K562 (cell line): ENCODE measurements around the gene IL2. TPM values are rescaled to one million over a fixed set of nuclear protein-coding genes. Genes with fewer than 3 reads are reported as not detected.

Experiments used
- ATF7 ChIP-seq: fragments of 450-650 bp; IDR thresholded peaks from 2 replicates; pipeline ENCODE4 v1.7.1; 2014; ENCODE audit warnings: mild to moderate bottlenecking, moderate library complexity
- L3MBTL2 ChIP-seq: fragments of 450-650 bp; IDR thresholded peaks from 2 replicates; pipeline ENCODE4 v1.6.1; 2016; ENCODE audit warnings: mild to moderate bottlenecking, moderate library complexity
- MEF2A ChIP-seq: IDR thresholded peaks from 2 replicates; pipeline ENCODE4 v1.6.1; 2011; ENCODE audit warnings: low read depth, mild to moderate bottlenecking, low read length, moderate library complexity; ENCODE audit not compliant: control insufficient read depth
- ZKSCAN8 ChIP-seq: fragments of 200-800 bp; sonication (Bioruptor generic); IDR thresholded peaks from 2 replicates; pipeline ENCODE4 v1.6.1; 2016; ENCODE audit warnings: missing genetic modification characterization, missing compliant biosample characterization
- polyA plus RNA-seq, 8 experiments: library from polyadenylated mRNA; depleted of rRNA in 4 of 8; stranded (reverse) in 5 of 8; unstranded in 3 of 8; fragments of >200 nt; fragmentation: Nextera tagmentation in 2 of 8; fragmentation: Illumina TruSeq in 1 of 8; extraction: Ambion mirVana in 2 of 8; extraction: Trizol in 1 of 8; gene quantifications; 2 replicates each; pipeline versions ENCODE4 v1.2.1 to v1.2.3, GENCODE V29; 2011 to 2014; ENCODE audit warnings: inconsistent platforms in 1 of 8, missing spikeins in 1 of 8
- total RNA-seq, 7 experiments: library from RNA; depleted of rRNA in 6 of 7; stranded (reverse); fragments of >200 nt in 6 of 7; fragmentation: Illumina TruSeq in 2 of 7; extraction: Trizol in 2 of 7; gene quantifications; 2 replicates each; pipeline versions ENCODE4 v1.2.1 to v1.2.3, GENCODE V29; 2011 to 2021; ENCODE audit warnings: low replicate concordance in 1 of 7
- TF ChIP-seq, protein P1 (sequence below), 2 experiments: fragments of 450-650 bp; IDR thresholded peaks; 2 replicates each; pipeline ENCODE4 v1.6.1; 2016; ENCODE audit warnings: mild to moderate bottlenecking in 2 of 2, borderline replicate concordance in 1 of 2, low read depth in 1 of 2, moderate library complexity in 1 of 2
- TF ChIP-seq, protein P2 (sequence below), 2 experiments: fragments of 450-650 bp; conservative IDR thresholded peaks; 2 replicates each; pipeline ENCODE4 v1.6.1; 2017; ENCODE audit warnings: mild to moderate bottlenecking in 2 of 2, moderate library complexity in 2 of 2

IL2 gene
- total and polyA plus RNA-seq, 9 of the 15 experiments (the other 6 are each of a cell fraction or from before 2014, with no cell fraction given): 0.11 to 0.89 TPM; not detected in 7

DNA sequence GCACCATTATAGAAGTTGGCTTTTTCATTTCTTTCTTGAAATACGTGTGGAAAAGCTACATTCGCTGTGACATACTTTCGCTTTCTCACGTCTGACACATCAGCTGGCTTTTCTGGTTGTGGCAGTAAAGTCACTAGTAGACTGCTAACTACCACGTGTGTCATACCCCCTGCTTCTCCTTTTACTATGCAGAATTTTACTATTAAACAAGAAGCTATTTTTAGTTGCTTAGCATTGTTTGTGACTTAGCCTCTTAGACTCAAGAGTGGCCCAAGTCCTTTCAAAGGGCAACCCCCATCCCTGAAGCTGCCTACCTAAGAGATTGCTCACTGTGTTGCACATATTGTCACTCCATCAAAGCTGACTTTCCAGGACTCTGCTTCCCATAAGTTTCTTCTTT lies 2.1 kb upstream of the IL2 start (continued):
- TF ChIP-seq, protein P1, sequence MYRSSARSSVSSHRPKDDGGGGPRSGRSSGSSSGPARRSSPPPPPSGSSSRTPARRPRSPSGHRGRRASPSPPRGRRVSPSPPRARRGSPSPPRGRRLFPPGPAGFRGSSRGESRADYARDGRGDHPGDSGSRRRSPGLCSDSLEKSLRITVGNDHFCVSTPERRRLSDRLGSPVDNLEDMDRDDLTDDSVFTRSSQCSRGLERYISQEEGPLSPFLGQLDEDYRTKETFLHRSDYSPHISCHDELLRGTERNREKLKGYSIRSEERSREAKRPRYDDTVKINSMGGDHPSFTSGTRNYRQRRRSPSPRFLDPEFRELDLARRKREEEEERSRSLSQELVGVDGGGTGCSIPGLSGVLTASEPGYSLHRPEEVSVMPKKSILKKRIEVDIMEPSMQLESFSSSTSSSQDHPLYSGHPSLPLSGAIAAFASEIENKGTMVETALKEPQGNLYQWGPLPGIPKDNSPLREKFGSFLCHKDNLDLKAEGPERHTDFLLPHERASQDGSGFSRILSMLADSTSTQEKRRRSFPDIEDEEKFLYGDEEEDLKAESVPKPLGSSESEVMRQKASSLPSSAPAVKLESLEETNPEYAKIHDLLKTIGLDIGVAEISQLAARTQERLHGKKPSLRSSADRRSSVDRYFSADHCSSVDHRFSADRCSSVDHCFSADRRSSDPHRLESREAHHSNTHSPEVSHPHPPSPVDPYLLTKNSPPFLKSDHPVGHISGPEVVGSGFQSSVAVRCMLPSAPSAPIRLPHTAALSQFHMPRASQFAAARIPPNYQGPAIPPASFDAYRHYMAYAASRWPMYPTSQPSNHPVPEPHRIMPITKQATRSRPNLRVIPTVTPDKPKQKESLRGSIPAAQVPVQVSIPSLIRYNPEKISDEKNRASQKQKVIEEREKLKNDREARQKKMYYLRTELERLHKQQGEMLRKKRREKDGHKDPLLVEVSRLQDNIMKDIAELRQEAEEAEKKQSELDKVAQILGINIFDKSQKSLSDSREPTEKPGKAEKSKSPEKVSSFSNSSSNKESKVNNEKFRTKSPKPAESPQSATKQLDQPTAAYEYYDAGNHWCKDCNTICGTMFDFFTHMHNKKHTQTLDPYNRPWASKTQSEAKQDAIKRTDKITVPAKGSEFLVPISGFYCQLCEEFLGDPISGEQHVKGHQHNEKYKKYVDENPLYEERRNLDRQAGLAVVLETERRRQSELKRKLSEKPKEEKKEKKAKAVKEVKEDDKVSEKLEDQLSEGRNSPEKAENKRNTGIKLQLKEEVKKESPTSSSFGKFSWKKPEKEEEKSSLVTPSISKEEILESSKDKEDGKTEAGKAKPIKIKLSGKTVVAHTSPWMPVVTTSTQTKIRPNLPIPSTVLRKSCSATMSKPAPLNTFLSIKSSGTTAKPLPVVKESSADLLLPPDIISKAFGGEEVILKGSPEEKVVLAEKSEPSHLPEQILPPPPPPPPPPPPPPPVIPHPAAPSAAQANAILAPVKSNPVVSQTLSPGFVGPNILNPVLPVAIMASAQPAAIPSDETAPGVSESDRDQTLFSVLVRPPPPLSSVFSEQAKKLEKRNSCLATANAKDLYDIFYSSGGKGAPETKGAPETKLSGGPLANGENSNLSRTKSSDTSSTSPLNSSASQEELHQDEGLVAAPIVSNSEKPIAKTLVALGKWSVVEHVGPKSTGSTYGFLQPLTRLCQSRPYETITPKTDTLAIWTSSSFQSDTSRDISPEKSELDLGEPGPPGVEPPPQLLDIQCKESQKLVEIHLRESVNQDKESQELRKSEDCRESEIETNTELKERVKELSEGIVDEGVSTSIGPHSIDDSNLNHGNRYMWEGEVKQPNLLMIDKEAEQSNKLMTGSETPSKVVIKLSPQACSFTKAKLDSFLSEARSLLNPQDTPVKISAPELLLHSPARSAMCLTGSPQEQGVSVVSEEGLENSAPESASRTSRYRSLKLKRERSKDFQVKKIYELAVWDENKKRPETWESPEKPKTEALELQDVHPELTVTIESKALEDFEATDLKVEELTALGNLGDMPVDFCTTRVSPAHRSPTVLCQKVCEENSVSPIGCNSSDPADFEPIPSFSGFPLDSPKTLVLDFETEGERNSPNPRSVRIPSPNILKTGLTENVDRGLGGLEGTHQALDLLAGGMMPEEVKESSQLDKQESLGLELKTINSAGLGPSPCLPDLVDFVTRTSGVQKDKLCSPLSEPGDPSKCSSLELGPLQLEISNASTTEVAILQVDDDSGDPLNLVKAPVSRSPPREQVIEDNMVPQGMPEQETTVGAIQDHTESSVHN (IDR thresholded peaks at IDR 0.05; ENCODE audit: borderline replicate concordance in 1 of 2, low read depth in 1 of 2): 0 out of 4 replicates have a peak, but pooled peaks of 1 of the 2 experiments have one; percentile 23
- TF ChIP-seq L3MBTL2: 0 out of 2 replicates have a peak, but pooled peaks have one; percentile 16
- TF ChIP-seq, protein P2, sequence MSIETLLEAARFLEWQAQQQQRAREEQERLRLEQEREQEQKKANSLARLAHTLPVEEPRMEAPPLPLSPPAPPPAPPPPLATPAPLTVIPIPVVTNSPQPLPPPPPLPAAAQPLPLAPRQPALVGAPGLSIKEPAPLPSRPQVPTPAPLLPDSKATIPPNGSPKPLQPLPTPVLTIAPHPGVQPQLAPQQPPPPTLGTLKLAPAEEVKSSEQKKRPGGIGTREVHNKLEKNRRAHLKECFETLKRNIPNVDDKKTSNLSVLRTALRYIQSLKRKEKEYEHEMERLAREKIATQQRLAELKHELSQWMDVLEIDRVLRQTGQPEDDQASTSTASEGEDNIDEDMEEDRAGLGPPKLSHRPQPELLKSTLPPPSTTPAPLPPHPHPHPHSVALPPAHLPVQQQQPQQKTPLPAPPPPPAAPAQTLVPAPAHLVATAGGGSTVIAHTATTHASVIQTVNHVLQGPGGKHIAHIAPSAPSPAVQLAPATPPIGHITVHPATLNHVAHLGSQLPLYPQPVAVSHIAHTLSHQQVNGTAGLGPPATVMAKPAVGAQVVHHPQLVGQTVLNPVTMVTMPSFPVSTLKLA (conservative IDR thresholded peaks at IDR 0.05): 0 out of 4 replicates have a peak, but pooled peaks of 1 of the 2 experiments have one; percentile 32
- TF ChIP-seq ATF7: peak; percentile 17; the same call in 1 of the 2 replicates
- TF ChIP-seq ZKSCAN8: no peak
- 0 out of 2 replicates have a peak, but pooled peaks have one; percentile 16 for TF ChIP-seq MEF2A
